Myocyte (in vitro differentiated cells): Measurements from ENCODE around the gene CRB2. TPM values are rescaled to one million over a fixed set of nuclear protein-coding genes. Genes with fewer than 3 reads are reported as not detected.

Source experiments
- DNase-seq: peaks from one replicate; pipeline ENCODE4 v3.0.0-alpha.2; 2012; ENCODE audit warnings: low read depth
- polyA plus RNA-seq: library from polyadenylated mRNA; unstranded; fragments of >200 nt; gene quantifications from one replicate; pipeline ENCODE4 v1.2.1, GENCODE V29; 2012; ENCODE audit warnings: missing spikeins
- total RNA-seq: library from RNA; depleted of rRNA; stranded (reverse); fragments of >200 nt; gene quantifications from 2 replicates; pipeline ENCODE4 v1.2.3, GENCODE V29; 2014

CRB2 gene
- total RNA-seq, result not detected in 2 replicates
- polyA plus RNA-seq, result 0.03 TPM

- no peak for DNase-seq
These were observed at the start of gene CRB2 for GRCh38 chr9:123355761-123356431. TSS of gene CRB2 (plus strand) at chr9:123356197. CDS start at chr9:123356261, 64 bp downstream.

GRCh38 chr9:123309611-123310010 lies 46.4 kb upstream of the CRB2 start:
- no peak for DNase-seq

- DNase-seq, result no peak
These were observed 45.3 kb upstream of the CRB2 start for GRCh38 chr9:123310551-123311249.

- DNase-seq, result no peak
These were observed 44.7 kb upstream of the CRB2 start for GRCh38 chr9:123311250-123311752.

GRCh38 chr9:123312306-123312877 lies 43.6 kb upstream of the CRB2 start:
- no peak for DNase-seq

GRCh38 chr9:123314617-123315016 lies 41.4 kb upstream of the CRB2 start:
- no peak for DNase-seq

GRCh38 chr9:123315635-123316034 lies 40.4 kb upstream of the CRB2 start:
- DNase-seq, result no peak

GRCh38 chr9:123316053-123316718 lies 39.8 kb upstream of the CRB2 start:
- no peak for DNase-seq

- DNase-seq, result no peak
These were observed 37.8 kb upstream of the CRB2 start for GRCh38 chr9:123318202-123318601.

- DNase-seq, result no peak
These were observed 37.0 kb upstream of the CRB2 start for GRCh38 chr9:123318961-123319421.

- no peak for DNase-seq
These were observed 36.3 kb upstream of the CRB2 start for GRCh38 chr9:123319541-123320339.

GRCh38 chr9:123320814-123321213 lies 35.2 kb upstream of the CRB2 start:
- no peak for DNase-seq

GRCh38 chr9:123321616-123322272 lies 34.3 kb upstream of the CRB2 start:
- no peak for DNase-seq

- DNase-seq, result no peak
These were observed 33.5 kb upstream of the CRB2 start for GRCh38 chr9:123322273-123323195.

- no peak for DNase-seq
These were observed 32.6 kb upstream of the CRB2 start for GRCh38 chr9:123323196-123324013.

GRCh38 chr9:123324767-123325183 lies 31.2 kb upstream of the CRB2 start:
- DNase-seq, result no peak

- DNase-seq, result no peak
These were observed 29.8 kb upstream of the CRB2 start for GRCh38 chr9:123326187-123326586.

- DNase-seq, result peak; percentile 42
These were observed 29.3 kb upstream of the CRB2 start for GRCh38 chr9:123326662-123327093.
